Ascending aorta (tissue), 2 donors: ENCODE measurements around the gene DRAP1. TPM values are rescaled to one million over a fixed set of nuclear protein-coding genes. Genes with fewer than 3 reads are reported as not detected.

ENCODE experiments used
- DNase-seq, 2 donors: peaks; one replicate each; pipeline ENCODE4 v3.0.0-alpha.2; 2019; ENCODE audit warnings: low spot score in 2 of 2
- H3K27ac ChIP-seq, 2 donors: fragments of 200-600 bp; sonication (generic); one replicate each; pipeline ENCODE4 v1.5.1; 2016 to 2017; ENCODE audit warnings: mild to moderate bottlenecking in 1 of 2
- H3K27me3 ChIP-seq: fragments of 200-600 bp; sonication (generic); one replicate; pipeline ENCODE4 v1.5.1; 2017
- H3K36me3 ChIP-seq, 2 donors: fragments of 200-600 bp; sonication (generic); one replicate each; pipeline ENCODE4 v1.5.1; 2016
- H3K4me1 ChIP-seq, 2 donors: fragments of 200-600 bp; sonication (generic); one replicate each; pipeline ENCODE4 v1.5.1; 2016 to 2017; ENCODE audit warnings: mild to moderate bottlenecking in 1 of 2
- H3K4me3 ChIP-seq, 2 donors: fragments of 200-600 bp; sonication (generic); one replicate each; pipeline ENCODE4 v1.5.1; 2016 to 2017; ENCODE audit warnings: mild to moderate bottlenecking in 1 of 2
- H3K9me3 ChIP-seq, 2 donors: fragments of 200-600 bp; sonication (generic); one replicate each; pipeline ENCODE4 v1.5.1; 2016
- CTCF ChIP-seq, 3 experiments: fragments of 200-600 bp in 2 of 3; fragments of 450-650 bp in 1 of 3; sonication (generic) in 2 of 3; IDR thresholded peaks; one replicate each; pipeline ENCODE4 v1.5.1; 2016 to 2019; ENCODE audit warnings: antibody characterized with exemption in 3 of 3, mild to moderate bottlenecking in 1 of 3, moderate library complexity in 1 of 3
- intact Hi-C: fragments of 100-400 bp; cut with DNase I; formaldehyde crosslinking; loops from one replicate; pipeline ENCODE4 v1.15.1; 2023
- total RNA-seq: library from RNA; depleted of rRNA; stranded (reverse); fragments of >200 nt; gene quantifications from one replicate; pipeline ENCODE4 v1.1.0, GENCODE V29; 2016

Gene DRAP1
- total RNA-seq, 1 donor from 2014 or later, result 135 TPM

GRCh38 chr11:65919573-65920371, 546 bp downstream of the DRAP1 start:
- Histone ChIP-seq H3K27ac (peak overlapping the region; percentile 77 to 87), H3K4me1 (peaks cover 42 to 43% of the 10 kb centered on the region in 2 donors), H3K36me3 (peaks cover 12 to 20% of the 10 kb centered on the region in 2 donors), H3K9me3 (no peaks in the 10 kb centered on the region), H3K4me3 (peak overlapping the region; percentile 79 to 88), H3K27me3 (no peaks in the 10 kb centered on the region)
- DNase-seq, result peak in 1 of 2 donors; percentile 78
- intact Hi-C loops, result loop anchor here (1.0 to 5.0 kb wide), 9 partner anchors 19 to 893 kb away; partner anchors contain the start of genes CFL1, FIBP, FOSL1 and KAT5
- no peak for TF ChIP-seq CTCF (IDR thresholded peaks at IDR 0.05)

- peaks cover 12 to 20% of the 10 kb centered on the region in 2 donors for H3K36me3 ChIP-seq
- peaks cover 36 to 38% of the 10 kb centered on the region in 2 donors for H3K4me1 ChIP-seq
- H3K4me3 ChIP-seq, result peak overlapping the region; percentile 79 to 88
- intact Hi-C loops, result no loop called here
- DNase-seq, result no peak
- no peaks in the 10 kb centered on the region for H3K27me3 ChIP-seq
- H3K9me3 ChIP-seq, result no peaks in the 10 kb centered on the region
- TF ChIP-seq CTCF (IDR thresholded peaks at IDR 0.05), result no peak
- peak overlapping the region; percentile 6 to 87 for H3K27ac ChIP-seq
Observed at GRCh38 chr11:65920372-65920802, 1.2 kb downstream of the DRAP1 start.

- Histone ChIP-seq H3K27me3 (no peaks in the 10 kb centered on the region), H3K9me3 (no peaks in the 10 kb centered on the region), H3K4me1 (peaks cover 32 to 34% of the 10 kb centered on the region in 2 donors), H3K27ac (peak overlapping the region in 1 of 2 donors; percentile 6), H3K36me3 (peaks cover 12 to 20% of the 10 kb centered on the region in 2 donors), H3K4me3 (peak overlapping the region; percentile 0 to 88)
- no peak for DNase-seq
- TF ChIP-seq CTCF (IDR thresholded peaks at IDR 0.05), result no peak
- intact Hi-C loops, result no loop called here
Observed at GRCh38 chr11:65921033-65921555, 1.9 kb downstream of the DRAP1 start.

- intact Hi-C loops, result no loop called here
- peaks cover 12 to 20% of the 10 kb centered on the region in 2 donors for H3K36me3 ChIP-seq
Observed at GRCh38 chr11:65921876-65922275, 2.6 kb downstream of the DRAP1 start.

GRCh38 chr11:65922565-65922964, 3.3 kb downstream of the DRAP1 start:
- peaks cover 12 to 20% of the 10 kb centered on the region in 2 donors for H3K36me3 ChIP-seq
- DNase-seq, result no peak
- no peak for TF ChIP-seq CTCF (IDR thresholded peaks at IDR 0.05)
- intact Hi-C loops, result no loop called here
- H3K9me3 ChIP-seq, result no peaks in the 10 kb centered on the region
- H3K4me1 ChIP-seq, result peaks cover 17 to 20% of the 10 kb centered on the region in 2 donors
- no peak overlapping the region for H3K4me3 ChIP-seq
- H3K27me3 ChIP-seq, result no peaks in the 10 kb centered on the region
- no peak overlapping the region for H3K27ac ChIP-seq

More at GRCh38 chr11:65921876-65922275, 2.6 kb downstream of the DRAP1 start:
- no peak for DNase-seq
- Histone ChIP-seq H3K27me3 (no peaks in the 10 kb centered on the region), H3K27ac (no peak overlapping the region), H3K4me3 (no peak overlapping the region), H3K9me3 (no peaks in the 10 kb centered on the region), H3K4me1 (peaks cover 24 to 26% of the 10 kb centered on the region in 2 donors)
- TF ChIP-seq CTCF (IDR thresholded peaks at IDR 0.05), result no peak
